ENCODE measurements around the gene LAMA3.

Gene LAMA3

DNA sequence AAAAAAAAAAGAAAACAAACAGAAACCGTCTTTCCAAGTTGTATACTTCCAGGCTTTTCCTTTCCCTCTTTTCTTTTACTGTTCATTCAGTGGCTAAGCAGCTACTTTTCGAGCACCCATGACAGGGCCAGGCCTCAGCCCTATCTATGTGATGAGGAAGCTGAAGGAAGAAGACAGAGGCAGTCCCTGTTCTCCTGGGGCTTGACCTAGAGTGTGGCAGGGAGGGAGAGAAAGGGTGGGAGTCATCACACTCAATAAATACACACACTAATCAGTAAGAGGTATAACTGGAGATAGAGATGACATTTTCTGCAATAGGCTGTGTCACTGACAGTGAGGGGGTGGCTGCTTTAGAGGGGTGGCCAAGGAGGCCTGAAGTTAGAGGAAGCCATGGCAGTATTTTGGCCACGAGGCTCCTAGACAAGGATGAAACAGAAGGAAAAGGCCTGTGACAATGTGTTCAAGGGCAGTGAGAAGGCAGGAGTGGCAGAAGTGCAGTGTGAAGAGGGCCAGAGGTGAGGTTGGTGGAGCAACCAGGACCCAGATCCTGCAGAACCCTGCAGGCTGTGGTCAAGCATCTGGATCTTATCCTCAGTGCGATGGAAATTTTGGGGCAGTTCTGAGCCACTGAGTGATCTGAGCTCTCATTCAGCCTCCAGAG lies 193.5 kb downstream of the LAMA3 start:
- no peak for DNase-seq

GRCh38 chr18:23883277-23883790 lies 194.1 kb downstream of the LAMA3 start:
- no peak for DNase-seq

DNA sequence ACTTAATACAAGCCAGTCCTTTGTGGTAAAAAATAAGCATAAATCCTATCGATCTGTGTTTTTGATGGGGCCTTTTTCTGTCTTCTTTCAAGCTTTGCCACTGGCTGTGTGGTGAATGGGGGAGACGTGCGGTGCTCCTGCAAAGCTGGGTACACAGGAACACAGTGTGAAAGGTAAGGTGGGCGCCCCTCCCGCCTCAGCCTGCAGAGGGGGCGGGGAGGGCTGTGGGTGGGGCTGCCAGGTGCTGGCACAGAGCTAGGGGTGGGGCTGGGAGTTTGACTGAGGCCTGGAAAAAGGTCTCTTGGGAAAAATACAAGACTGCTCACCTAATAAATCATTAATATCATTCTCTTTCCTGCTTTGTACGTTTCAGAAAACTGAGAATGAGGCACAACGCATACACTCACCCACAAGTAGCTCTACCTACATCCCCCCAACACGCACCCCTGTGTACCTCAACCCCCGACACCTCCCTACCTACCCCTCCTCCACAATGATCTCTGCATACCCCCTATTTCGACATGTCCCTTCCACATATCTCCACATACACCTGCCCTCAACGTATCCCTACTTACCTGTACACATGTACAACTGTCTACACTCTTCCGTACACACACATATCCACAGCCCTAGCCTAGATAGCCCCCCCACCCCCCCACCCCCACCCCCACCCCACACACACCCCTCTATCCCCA lies 195.6 kb downstream of the LAMA3 start:
- DNase-seq: no peak

- DNase-seq: peak in 1 of 2 donors; percentile 52
Observed at GRCh38 chr18:23885750-23886149, 196.5 kb downstream of the LAMA3 start.

GRCh38 chr18:23887035-23887434 lies 197.8 kb downstream of the LAMA3 start:
- DNase-seq: no peak

GRCh38 chr18:23887493-23887892 lies 198.2 kb downstream of the LAMA3 start:
- no peak for DNase-seq

- no peak for DNase-seq
Observed at GRCh38 chr18:23888881-23889280, 199.6 kb downstream of the LAMA3 start.

DNA sequence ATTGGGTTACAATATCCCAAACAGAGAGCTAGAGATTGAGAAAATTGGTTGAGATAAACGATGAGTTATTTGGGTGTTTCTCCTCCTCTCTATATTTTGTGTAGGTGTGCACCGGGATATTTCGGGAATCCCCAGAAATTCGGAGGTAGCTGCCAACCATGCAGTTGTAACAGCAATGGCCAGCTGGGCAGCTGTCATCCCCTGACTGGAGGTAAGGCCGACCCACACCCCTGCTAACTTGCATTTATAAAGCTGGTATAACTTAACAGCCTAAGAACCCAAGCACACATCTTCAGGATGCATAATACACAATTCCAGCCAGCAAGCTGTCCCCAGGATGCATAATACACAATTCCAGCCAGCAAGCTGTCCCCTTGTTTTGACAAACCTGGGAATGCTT lies 200.7 kb downstream of the LAMA3 start:
- DNase-seq: no peak

GRCh38 chr18:23890589-23890988 lies 201.3 kb downstream of the LAMA3 start:
- no peak for DNase-seq

DNA sequence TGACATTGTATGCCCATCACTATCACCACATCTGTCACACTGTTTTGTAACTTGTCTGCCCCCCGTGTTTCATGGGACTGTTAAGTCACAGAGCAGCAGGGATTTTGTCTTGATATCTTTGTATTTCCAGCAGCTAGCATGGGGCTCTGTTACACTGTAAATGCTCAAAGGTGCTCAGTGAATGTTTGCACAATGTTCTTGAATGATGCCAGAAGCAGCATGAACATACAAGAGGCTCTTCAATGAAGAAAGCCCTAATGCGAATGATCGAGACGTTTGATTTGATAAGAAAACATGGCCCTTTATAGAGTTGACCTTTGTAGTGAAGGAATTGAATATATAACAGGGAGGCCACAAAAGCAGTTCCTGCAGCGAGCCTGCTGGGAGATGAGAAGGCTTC lies 204.4 kb downstream of the LAMA3 start:
- DNase-seq: no peak

DNA sequence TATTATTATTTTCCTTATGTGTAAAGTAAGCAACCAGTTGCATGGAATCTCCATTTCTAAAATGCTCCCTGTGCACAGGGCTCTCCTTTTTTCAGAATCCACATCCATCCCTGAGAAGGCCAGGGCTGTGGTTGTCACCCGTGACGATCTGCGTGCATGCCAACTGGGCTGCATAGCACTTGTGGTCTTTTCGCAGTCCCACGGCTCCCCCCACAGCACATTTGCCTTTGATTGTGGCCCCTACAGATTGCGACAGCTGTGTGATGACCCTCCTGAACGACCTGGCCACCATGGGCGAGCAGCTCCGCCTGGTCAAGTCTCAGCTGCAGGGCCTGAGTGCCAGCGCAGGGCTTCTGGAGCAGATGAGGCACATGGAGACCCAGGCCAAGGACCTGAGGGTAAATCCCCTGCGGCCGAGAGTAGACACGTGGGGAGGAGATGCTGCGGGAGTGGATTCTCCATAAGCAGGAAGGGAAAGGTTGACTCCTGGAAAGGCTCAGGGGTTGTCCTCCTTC lies 205.5 kb downstream of the LAMA3 start:
- no peak for DNase-seq

- no peak for DNase-seq
Observed at GRCh38 chr18:23897291-23897690, 208.0 kb downstream of the LAMA3 start.

- no peak for DNase-seq
Observed at GRCh38 chr18:23897733-23898132, 208.5 kb downstream of the LAMA3 start.

DNA sequence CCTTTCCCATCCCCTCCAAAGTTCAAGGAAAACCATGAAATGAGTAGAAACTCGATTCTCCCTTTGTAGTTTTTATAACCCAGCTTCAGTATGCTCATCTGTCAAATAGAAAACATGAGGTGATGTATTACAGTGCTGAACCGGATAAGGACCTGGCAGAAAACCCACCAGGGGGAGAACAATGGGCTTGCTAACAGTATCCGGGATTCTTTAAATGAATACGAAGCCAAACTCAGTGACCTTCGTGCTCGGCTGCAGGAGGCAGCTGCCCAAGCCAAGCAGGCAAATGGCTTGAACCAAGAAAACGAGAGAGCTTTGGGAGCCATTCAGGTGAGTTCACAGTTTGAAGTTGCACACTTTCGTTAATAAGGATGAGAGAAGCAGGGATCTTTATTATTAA lies 211.7 kb downstream of the LAMA3 start:
- DNase-seq: no peak

DNA sequence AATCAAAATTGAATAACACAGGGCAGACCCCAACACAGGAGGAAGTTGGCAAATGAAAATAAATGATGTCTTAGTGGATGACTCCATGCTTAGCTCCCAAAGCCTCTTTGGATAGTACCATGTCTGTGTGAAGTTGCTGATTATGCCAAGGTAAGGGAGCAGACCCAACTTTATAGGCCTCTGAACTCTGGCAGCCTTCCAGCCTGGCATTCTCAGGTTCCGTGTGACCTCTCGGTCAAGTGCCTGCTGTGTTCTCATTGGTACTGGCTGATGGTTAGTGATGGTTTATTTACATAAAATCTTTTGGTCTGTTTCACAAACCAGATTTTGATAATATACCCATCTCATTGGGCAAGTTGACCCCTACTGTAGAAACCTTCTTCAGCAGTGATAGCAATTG lies 213.1 kb downstream of the LAMA3 start:
- DNase-seq: no peak

DNA sequence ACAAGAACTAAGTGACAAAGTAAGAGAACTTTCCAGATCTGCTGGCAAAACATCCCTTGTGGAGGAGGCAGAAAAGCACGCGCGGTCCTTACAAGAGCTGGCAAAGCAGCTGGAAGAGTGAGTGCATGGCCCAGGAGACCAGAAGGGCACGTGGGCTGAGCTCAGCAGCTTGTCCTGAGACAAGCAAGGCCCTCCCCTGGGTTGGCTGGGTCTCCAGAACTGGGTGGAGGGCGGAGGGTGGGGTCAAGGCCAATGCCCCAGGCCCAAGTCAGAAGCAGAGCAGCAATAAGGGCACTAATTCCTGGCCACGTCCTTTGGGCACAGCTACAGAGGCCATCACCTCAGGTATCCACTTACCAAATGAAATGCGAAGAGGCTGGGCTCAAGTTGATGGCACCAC lies 214.7 kb downstream of the LAMA3 start:
- no peak for DNase-seq

- no peak for DNase-seq
Observed at GRCh38 chr18:23906658-23907057, 217.4 kb downstream of the LAMA3 start.

DNA sequence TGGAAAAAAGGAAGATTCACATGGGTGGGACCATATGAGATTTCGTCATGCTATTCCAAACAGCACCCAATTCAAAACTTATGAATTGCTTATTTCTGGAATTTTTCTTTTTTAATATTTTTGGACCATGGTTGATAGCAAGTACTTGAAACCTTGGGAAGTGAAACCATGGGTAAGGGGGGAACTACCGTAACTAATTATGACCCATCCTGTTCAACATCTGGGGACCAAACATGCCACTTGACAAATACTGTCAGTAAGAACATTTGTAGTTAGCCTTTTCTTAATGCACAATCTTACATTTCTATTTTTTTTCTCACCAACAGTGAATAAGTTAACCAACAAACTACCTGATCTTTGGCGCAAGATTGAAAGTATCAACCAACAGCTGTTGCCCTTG lies 219.6 kb downstream of the LAMA3 start:
- no peak for DNase-seq

- no peak for DNase-seq
Observed at GRCh38 chr18:23910032-23910431, 220.8 kb downstream of the LAMA3 start.

- no peak for DNase-seq
Observed at GRCh38 chr18:23912356-23912755, 223.1 kb downstream of the LAMA3 start.

DNA sequence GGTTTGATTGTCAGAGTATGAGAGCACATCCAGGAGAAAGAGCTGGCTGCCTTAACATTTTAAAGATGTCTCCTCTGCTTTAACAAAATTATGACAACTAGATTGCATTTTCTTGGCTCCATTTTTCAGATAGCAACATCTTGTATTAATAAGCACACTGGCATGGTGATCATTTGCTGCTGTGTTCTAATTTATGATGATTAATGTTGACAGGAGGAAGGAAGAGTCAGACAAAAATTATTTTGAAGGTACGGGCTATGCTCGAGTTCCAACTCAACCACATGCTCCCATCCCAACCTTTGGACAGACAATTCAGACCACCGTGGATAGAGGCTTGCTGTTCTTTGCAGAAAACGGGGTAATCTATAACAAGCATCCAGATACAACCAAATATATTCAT lies 227.1 kb downstream of the LAMA3 start:
- DNase-seq: no peak

GRCh38 chr18:23918395-23919032 lies 229.3 kb downstream of the LAMA3 start:
- DNase-seq: peak; percentile 75 to 81

DNA sequence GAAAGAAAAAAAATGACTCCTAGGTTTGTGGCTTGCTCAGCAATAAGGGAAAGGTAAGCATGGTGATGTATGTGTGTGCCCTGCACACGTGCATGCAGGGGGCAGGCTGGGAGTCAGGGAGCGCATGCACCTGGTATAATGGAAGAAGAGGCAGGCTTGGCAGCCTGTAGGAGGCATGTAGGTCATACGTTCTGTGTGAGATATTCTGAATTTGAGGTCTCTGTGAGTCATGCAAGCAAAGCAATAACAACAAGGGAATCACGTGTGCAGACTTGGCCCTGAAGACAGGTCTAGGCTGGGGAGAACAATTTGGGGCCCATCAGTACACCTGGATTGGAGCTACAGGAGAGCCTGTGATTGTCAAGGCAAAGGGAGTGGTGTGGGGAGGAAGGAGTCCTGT lies 230.8 kb downstream of the LAMA3 start:
- no peak for DNase-seq

GRCh38 chr18:23921716-23922285 lies 232.5 kb downstream of the LAMA3 start:
- DNase-seq: no peak

Data from CD4-positive, alpha-beta T cell treated with Interferon alpha-2 for 1 hour (primary cell).